Ishikawa (cell line): ENCODE measurements around the gene LYST.

Source experiments
- CEBPB ChIP-seq: IDR thresholded peaks from 2 replicates; pipeline ENCODE4 v1.6.1; 2012
- CREB1 ChIP-seq: IDR thresholded peaks from 2 replicates; pipeline ENCODE4 v1.6.1; 2012; ENCODE audit warnings: low read depth
- EGR1 ChIP-seq: IDR thresholded peaks from 2 replicates; pipeline ENCODE4 v1.6.1; 2012
- EP300 ChIP-seq: IDR thresholded peaks from 2 replicates; pipeline ENCODE4 v1.6.1; 2012; ENCODE audit warnings: borderline replicate concordance
- FOXM1 ChIP-seq: IDR thresholded peaks from 2 replicates; pipeline ENCODE4 v1.6.1; 2012; ENCODE audit warnings: low read depth, borderline replicate concordance
- RAD21 ChIP-seq: IDR thresholded peaks from 2 replicates; pipeline ENCODE4 v1.6.1; 2012; ENCODE audit warnings: low read depth
- TAF1 ChIP-seq: IDR thresholded peaks from 2 replicates; pipeline ENCODE4 v1.6.1; 2012; ENCODE audit warnings: low read depth, mild to moderate bottlenecking
- TCF12 ChIP-seq: IDR thresholded peaks from 2 replicates; pipeline ENCODE4 v1.6.1; 2012; ENCODE audit warnings: low read depth
- TEAD4 ChIP-seq: IDR thresholded peaks from 2 replicates; pipeline ENCODE4 v1.6.1; 2012
- USF1 ChIP-seq: IDR thresholded peaks from 2 replicates; pipeline ENCODE4 v1.6.1; 2012
- YY1 ChIP-seq: IDR thresholded peaks from 2 replicates; pipeline ENCODE4 v1.6.1; 2012; ENCODE audit warnings: low read depth
- ZBTB7A ChIP-seq: IDR thresholded peaks from 2 replicates; pipeline ENCODE4 v1.6.1; 2012; ENCODE audit warnings: low read depth
- TF ChIP-seq, protein P1 (sequence below): IDR thresholded peaks from 2 replicates; pipeline ENCODE4 v1.6.1; 2012; ENCODE audit warnings: low read depth, mild to moderate bottlenecking
- TF ChIP-seq, protein P2 (sequence below): IDR thresholded peaks from 2 replicates; pipeline ENCODE4 v1.6.1; 2012

GRCh38 chr1:235906436-235906835, 39.7 kb upstream of the LYST start:
- TF ChIP-seq USF1 (no peak), CEBPB (no peak), TAF1 (no peak), YY1 (no peak), EP300 (no peak), FOXM1 (no peak), TEAD4 (no peak), CREB1 (no peak), RAD21 (no peak), EGR1 (no peak), TCF12 (no peak), ZBTB7A (no peak)
- TF ChIP-seq, protein P1, sequence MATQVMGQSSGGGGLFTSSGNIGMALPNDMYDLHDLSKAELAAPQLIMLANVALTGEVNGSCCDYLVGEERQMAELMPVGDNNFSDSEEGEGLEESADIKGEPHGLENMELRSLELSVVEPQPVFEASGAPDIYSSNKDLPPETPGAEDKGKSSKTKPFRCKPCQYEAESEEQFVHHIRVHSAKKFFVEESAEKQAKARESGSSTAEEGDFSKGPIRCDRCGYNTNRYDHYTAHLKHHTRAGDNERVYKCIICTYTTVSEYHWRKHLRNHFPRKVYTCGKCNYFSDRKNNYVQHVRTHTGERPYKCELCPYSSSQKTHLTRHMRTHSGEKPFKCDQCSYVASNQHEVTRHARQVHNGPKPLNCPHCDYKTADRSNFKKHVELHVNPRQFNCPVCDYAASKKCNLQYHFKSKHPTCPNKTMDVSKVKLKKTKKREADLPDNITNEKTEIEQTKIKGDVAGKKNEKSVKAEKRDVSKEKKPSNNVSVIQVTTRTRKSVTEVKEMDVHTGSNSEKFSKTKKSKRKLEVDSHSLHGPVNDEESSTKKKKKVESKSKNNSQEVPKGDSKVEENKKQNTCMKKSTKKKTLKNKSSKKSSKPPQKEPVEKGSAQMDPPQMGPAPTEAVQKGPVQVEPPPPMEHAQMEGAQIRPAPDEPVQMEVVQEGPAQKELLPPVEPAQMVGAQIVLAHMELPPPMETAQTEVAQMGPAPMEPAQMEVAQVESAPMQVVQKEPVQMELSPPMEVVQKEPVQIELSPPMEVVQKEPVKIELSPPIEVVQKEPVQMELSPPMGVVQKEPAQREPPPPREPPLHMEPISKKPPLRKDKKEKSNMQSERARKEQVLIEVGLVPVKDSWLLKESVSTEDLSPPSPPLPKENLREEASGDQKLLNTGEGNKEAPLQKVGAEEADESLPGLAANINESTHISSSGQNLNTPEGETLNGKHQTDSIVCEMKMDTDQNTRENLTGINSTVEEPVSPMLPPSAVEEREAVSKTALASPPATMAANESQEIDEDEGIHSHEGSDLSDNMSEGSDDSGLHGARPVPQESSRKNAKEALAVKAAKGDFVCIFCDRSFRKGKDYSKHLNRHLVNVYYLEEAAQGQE = no peak
- TF ChIP-seq, protein P2, sequence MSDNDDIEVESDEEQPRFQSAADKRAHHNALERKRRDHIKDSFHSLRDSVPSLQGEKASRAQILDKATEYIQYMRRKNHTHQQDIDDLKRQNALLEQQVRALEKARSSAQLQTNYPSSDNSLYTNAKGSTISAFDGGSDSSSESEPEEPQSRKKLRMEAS = no peak
